ENCODE measurements around the gene HSBP1L1.

The HSBP1L1 gene

DNA sequence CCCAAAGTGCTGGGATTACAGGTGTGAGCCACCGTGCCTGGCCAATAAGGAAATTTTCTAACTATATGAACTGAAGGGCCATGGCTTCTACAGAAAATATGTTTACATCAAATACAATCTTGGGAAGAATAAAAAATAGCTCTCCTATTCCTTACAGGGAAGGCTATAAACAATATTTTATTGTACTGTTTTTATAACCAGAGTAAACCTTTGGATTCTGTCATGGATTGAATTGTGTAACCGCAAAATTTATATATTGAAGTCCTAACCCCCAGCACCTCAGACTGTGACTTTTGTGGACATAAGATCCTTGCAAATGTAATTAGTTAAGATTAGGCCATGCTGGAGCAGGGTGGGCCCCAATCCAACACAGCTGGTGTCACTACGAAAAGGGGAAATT is 8.3 kb downstream of the HSBP1L1 start:
- TF ChIP-seq, protein P1, sequence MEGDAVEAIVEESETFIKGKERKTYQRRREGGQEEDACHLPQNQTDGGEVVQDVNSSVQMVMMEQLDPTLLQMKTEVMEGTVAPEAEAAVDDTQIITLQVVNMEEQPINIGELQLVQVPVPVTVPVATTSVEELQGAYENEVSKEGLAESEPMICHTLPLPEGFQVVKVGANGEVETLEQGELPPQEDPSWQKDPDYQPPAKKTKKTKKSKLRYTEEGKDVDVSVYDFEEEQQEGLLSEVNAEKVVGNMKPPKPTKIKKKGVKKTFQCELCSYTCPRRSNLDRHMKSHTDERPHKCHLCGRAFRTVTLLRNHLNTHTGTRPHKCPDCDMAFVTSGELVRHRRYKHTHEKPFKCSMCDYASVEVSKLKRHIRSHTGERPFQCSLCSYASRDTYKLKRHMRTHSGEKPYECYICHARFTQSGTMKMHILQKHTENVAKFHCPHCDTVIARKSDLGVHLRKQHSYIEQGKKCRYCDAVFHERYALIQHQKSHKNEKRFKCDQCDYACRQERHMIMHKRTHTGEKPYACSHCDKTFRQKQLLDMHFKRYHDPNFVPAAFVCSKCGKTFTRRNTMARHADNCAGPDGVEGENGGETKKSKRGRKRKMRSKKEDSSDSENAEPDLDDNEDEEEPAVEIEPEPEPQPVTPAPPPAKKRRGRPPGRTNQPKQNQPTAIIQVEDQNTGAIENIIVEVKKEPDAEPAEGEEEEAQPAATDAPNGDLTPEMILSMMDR (conservative IDR thresholded peaks at IDR 0.05; ENCODE audit: low read depth, low read length), result no peak
- no peak for DNase-seq (ENCODE audit: low read depth)
- no peak overlapping the region for H3K4me3 ChIP-seq (ENCODE audit: low read depth, low read length)

DNA sequence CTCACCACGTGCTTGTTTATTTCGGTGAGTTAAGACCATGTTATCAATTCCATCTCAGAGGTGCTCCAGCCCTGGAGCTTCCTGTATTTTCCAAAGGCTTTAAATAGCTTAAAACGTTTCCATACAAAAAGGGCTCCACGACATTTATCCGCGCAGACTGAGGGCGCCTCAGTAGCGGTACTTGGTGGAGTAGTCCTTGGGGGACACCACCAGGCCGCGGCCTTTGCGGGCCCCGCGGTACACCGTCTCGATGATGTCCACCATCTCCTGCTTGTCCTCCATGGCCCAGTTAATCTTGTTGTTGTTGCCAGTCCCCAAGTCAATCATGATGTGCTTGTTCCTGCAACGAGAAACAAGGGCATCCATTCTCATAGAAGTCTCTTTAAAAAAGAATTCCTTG is 9.1 kb downstream of the HSBP1L1 start:
- TF ChIP-seq, protein P1 (conservative IDR thresholded peaks at IDR 0.05; ENCODE audit: low read depth, low read length), result no peak
- H3K4me3 ChIP-seq (ENCODE audit: low read depth, low read length), result no peak overlapping the region
- no peak for DNase-seq (ENCODE audit: low read depth)

DNA sequence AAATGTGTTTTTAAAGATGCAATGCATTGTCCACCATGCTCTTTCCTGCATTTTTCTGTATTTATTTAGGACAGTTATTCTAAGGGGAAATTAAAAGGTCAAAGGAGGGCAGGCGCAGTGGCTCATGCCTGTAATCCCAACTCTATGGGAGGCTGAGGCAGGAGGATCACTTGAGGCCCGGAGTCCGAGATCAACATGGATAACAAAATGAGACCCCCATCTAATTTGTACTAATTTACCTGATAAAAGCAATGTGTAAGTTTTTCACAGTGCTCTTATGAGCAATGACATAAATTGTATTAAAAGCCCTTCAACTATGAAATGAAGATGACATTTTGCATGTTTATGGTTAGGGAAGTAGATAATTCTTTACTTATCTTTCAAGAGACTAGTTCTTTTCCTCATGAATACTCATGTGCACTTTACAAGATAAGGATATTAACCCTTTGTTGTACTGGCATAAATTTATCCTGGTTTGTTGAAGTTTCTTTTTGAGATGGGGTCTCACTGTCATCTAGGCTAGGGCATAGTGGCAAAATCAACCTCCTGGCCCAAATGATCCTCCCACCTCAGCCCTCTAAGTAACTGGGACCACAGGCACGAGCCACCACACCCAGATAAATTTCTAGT is 9.7 kb downstream of the HSBP1L1 start:
- TF ChIP-seq, protein P1 (conservative IDR thresholded peaks at IDR 0.05; ENCODE audit: low read depth, low read length), result no peak
- DNase-seq (ENCODE audit: low read depth), result no peak
- H3K4me3 ChIP-seq (ENCODE audit: low read depth, low read length), result no peak overlapping the region

DNA sequence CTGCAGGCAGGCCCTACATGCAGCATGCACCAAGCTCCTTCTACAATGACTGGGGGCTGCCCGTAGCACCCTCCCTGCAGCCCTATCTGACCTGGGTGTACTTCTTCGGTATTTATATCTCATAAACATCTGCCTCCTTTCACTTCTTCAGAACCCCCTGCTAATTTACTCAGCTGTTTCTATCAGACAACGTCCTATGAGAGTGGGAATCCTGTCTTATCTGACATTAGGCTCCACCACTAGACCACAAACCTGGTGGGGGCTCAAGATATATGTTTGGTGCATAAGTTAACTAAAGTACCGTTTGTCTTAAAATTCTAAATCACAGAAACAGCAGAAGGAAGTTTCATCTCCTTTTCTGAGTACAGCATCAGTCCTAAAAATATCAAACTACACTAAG is 10.6 kb downstream of the HSBP1L1 start:
- no peak for DNase-seq (ENCODE audit: low read depth)
- H3K4me3 ChIP-seq (ENCODE audit: low read depth, low read length), result no peak overlapping the region
- TF ChIP-seq, protein P1 (conservative IDR thresholded peaks at IDR 0.05; ENCODE audit: low read depth, low read length), result no peak

DNA sequence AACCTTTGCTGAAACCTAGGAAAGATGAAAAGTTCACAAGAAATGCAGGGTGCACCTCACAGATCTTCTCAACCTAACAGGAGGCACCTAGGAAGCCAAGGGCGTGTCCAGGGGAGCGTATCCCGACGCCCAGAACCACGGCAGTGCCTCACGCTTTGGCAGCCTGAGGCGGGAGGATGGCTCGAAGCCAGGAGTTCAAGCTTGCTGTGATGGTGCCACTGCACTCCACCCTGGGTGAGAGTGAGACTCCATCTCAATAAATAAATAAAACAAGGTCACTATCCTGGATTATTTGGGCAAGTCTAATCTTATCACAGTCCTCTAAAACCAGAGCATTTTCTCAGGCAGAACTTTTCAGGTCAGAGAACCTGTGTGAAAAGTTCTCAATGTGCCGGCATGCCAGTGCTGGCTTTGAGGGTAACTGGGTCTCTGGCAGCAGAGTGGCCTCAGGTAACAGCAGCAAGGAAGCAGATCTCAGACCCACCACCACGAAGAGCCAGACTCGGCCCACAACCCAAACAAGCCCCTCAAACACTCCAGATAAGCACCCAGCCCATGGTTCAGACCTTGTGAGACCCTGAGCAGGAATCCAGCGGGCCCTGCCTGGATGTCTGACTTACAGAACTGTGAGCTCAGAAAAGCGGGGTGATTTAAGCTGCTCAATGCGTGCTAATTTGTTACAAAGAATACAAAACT is 11.7 kb downstream of the HSBP1L1 start:
- H3K4me3 ChIP-seq (ENCODE audit: low read depth, low read length), result no peak overlapping the region
- TF ChIP-seq, protein P1 (conservative IDR thresholded peaks at IDR 0.05; ENCODE audit: low read depth, low read length), result no peak
- no peak for DNase-seq (ENCODE audit: low read depth)

DNA sequence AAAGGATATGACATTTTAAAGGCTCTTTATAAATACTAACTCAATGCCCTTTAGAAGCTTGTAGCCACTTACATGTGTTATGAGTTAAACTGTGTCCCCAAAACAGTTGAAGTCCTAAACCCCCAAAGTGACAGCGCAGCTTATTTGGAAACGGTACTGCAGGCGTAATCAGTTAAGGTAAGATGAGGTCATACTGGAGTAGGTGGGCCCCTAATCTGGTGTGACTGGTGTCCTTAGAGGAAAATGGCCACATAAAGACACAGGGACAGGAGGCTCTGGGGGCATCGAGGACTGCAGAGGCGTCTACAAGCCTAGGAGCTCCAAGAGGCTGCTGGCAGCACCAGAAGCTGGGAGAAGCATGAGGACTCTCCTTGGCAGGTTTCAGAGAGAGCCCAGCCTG is 15.4 kb downstream of the HSBP1L1 start:
- TF ChIP-seq, protein P1 (conservative IDR thresholded peaks at IDR 0.05; ENCODE audit: low read depth, low read length), result no peak
- DNase-seq (ENCODE audit: low read depth), result no peak
- H3K4me3 ChIP-seq (ENCODE audit: low read depth, low read length), result no peak overlapping the region

DNA sequence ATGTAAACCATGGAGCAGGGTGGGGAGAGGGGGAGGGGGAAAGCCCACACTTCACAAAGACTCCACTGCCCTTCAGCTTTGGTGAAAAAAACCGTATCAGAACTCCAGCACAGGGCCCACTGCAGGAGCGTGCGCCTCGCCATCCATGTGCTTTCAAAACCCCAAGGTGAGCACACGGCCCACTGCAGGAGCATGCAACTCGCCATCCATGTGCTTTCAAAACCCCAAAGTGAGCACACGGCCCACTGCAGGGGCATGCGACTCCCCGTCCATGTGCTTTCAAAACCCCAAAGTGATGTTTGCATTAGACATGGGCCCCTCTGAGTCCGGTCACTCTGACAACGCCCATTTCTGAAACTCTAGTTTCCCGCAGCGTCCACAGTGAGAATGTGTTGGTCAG is 16.1 kb downstream of the HSBP1L1 start:
- DNase-seq (ENCODE audit: low read depth), result no peak
- TF ChIP-seq, protein P1 (conservative IDR thresholded peaks at IDR 0.05; ENCODE audit: low read depth, low read length), result no peak
- no peak overlapping the region for H3K4me3 ChIP-seq (ENCODE audit: low read depth, low read length)

All from choroid plexus epithelial cell (primary cell).